Ishikawa (cell line): ENCODE results near the gene MCOLN2.

ENCODE experiments used
- MAX ChIP-seq: IDR thresholded peaks from 2 replicates; pipeline ENCODE4 v1.6.1; 2012
- REST ChIP-seq: IDR thresholded peaks from 2 replicates; pipeline ENCODE4 v1.6.1; 2012; ENCODE audit warnings: low read depth, mild to moderate bottlenecking
- TCF12 ChIP-seq: IDR thresholded peaks from 2 replicates; pipeline ENCODE4 v1.6.1; 2012; ENCODE audit warnings: low read depth
- TEAD4 ChIP-seq: IDR thresholded peaks from 2 replicates; pipeline ENCODE4 v1.6.1; 2012
- ZBTB7A ChIP-seq: IDR thresholded peaks from 2 replicates; pipeline ENCODE4 v1.6.1; 2012; ENCODE audit warnings: low read depth

- TF ChIP-seq MAX (no peak), ZBTB7A (no peak), TCF12 (no peak), REST (no peak), TEAD4 (no peak)
These were observed 30.5 kb upstream of the MCOLN2 start for GRCh38 chr1:85027242-85027983.
